Transverse colon (tissue), 4 donors: ENCODE measurements around the gene CCDC186.

Source experiments
- EP300 ChIP-seq: sonication (generic); formaldehyde crosslinking; IDR thresholded peaks from one replicate; pipeline ENCODE4 v1.6.1; 2017; ENCODE audit warnings: antibody characterized with exemption, low read depth
- POLR2A ChIP-seq: fragments of 450-650 bp; IDR thresholded peaks from one replicate; pipeline ENCODE4 v1.6.1; 2016; ENCODE audit warnings: antibody characterized with exemption, mild to moderate bottlenecking, moderate library complexity
- POLR2AphosphoS5 ChIP-seq, 3 donors: sonication (generic); formaldehyde crosslinking; IDR thresholded peaks; one replicate each; pipeline ENCODE4 v1.6.1; 2016; ENCODE audit warnings: antibody characterized with exemption in 3 of 3
- TF ChIP-seq, protein P1 (sequence below), 5 experiments: fragments of 200-600 bp in 3 of 5; fragments of 450-650 bp in 2 of 5; sonication (generic) in 3 of 5; IDR thresholded peaks; 1 replicate in 2 of 5; 2 replicates in 3 of 5; pipeline ENCODE4 v1.5.1; 2016 to 2017; ENCODE audit warnings: antibody characterized with exemption in 5 of 5, inconsistent platforms in 3 of 5, mild to moderate bottlenecking in 2 of 5, moderate library complexity in 1 of 5

DNA sequence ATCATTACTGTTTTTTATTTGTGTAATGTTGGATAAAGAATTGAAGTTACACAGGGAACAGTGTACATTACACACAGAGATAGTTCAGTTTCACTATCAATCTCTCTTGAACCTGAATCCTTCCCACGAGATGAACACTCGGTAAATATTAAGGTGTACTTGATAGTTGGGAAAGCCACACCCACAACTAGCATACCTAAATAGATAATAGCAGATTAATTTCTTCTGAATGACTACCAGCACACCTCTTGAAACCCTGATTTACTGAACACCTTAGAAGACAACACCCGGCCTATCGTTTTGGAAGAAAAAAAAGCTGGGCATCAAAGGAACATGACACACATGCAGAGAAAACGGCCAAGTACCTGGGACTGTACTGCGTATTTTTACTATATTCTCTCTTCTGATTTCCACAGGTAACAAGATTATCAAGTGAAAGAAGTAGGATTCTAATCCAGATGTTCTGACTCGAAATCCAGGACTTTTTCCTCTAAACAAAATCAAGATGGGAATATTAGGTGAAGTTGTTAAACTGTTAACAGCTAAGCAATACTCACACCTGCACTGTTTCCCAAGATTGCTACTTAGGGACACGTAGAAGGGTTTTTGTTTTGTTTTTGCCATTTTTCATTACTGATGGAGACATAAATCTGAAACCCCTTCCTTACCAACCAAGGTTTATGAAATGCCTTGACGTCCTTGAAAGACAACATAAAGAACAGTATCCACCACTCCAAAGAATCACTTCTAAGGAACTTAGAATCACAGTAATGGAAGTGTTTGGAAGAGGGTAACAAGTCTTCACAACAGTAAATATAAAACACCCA, 1.0 kb downstream of the CCDC186 start:
- TF ChIP-seq, protein P1, sequence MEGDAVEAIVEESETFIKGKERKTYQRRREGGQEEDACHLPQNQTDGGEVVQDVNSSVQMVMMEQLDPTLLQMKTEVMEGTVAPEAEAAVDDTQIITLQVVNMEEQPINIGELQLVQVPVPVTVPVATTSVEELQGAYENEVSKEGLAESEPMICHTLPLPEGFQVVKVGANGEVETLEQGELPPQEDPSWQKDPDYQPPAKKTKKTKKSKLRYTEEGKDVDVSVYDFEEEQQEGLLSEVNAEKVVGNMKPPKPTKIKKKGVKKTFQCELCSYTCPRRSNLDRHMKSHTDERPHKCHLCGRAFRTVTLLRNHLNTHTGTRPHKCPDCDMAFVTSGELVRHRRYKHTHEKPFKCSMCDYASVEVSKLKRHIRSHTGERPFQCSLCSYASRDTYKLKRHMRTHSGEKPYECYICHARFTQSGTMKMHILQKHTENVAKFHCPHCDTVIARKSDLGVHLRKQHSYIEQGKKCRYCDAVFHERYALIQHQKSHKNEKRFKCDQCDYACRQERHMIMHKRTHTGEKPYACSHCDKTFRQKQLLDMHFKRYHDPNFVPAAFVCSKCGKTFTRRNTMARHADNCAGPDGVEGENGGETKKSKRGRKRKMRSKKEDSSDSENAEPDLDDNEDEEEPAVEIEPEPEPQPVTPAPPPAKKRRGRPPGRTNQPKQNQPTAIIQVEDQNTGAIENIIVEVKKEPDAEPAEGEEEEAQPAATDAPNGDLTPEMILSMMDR (IDR thresholded peaks at IDR 0.05), result no peak
- TF ChIP-seq POLR2A (no peak), EP300 (no peak), POLR2AphosphoS5 (IDR thresholded peaks at IDR 0.05) (no peak)
